HUDEP-2 (cell line): ENCODE data around the gene WAPL.

Source experiments
- DNase-seq, 76 experiments: peaks; one replicate each; lab custom pipeline; 2025; ENCODE audit not compliant: unreplicated experiment in 76 of 76; lab: John Stamatoyannopoulos, UW

Gene WAPL

GRCh38 chr10:86524225-86524962 lies 2.8 kb upstream of the WAPL start:
- DNase-seq: no peak

GRCh38 chr10:86523348-86523747 lies 1.8 kb upstream of the WAPL start:
- DNase-seq: no peak

GRCh38 chr10:86522510-86522855 lies 891 bp upstream of the WAPL start:
- DNase-seq: no peak

- DNase-seq: peak in 44 of 76 experiments; percentile 7 to 56 (median 26)
Observed at GRCh38 chr10:86520871-86521677, 518 bp downstream of the WAPL start.

GRCh38 chr10:86518781-86519180 lies 2.8 kb downstream of the WAPL start:
- no peak for DNase-seq

- DNase-seq: no peak
Observed at GRCh38 chr10:86512137-86512536, 9.5 kb downstream of the WAPL start.

GRCh38 chr10:86511027-86511865 lies 10.3 kb downstream of the WAPL start:
- DNase-seq: no peak

- no peak for DNase-seq
Observed at GRCh38 chr10:86509145-86509544, 12.4 kb downstream of the WAPL start.

GRCh38 chr10:86508217-86508616 lies 13.4 kb downstream of the WAPL start:
- DNase-seq: no peak

- peak in 11 of 76 experiments; percentile 11 to 39 (median 18) for DNase-seq
Observed at GRCh38 chr10:86506499-86506898, 15.1 kb downstream of the WAPL start.

- DNase-seq: no peak
Observed at GRCh38 chr10:86506062-86506461, 15.5 kb downstream of the WAPL start.

- no peak for DNase-seq
Observed at GRCh38 chr10:86504510-86504909, 17.1 kb downstream of the WAPL start.

- DNase-seq: no peak
Observed at GRCh38 chr10:86500846-86501245, 20.7 kb downstream of the WAPL start.

- no peak for DNase-seq
Observed at GRCh38 chr10:86498598-86498997, 23.0 kb downstream of the WAPL start.

GRCh38 chr10:86497621-86498020 lies 24.0 kb downstream of the WAPL start:
- DNase-seq: no peak

- DNase-seq: no peak
Observed at GRCh38 chr10:86489960-86490612, 31.5 kb downstream of the WAPL start.

GRCh38 chr10:86489071-86489810 lies 32.4 kb downstream of the WAPL start:
- no peak for DNase-seq

GRCh38 chr10:86486856-86487255 lies 34.7 kb downstream of the WAPL start:
- no peak for DNase-seq

- DNase-seq: no peak
Observed at GRCh38 chr10:86483664-86484063, 37.9 kb downstream of the WAPL start.

- DNase-seq: no peak
Observed at GRCh38 chr10:86481761-86482160, 39.8 kb downstream of the WAPL start.
